Measurements from ENCODE around the gene NDRG4. TPM values are rescaled to one million over a fixed set of nuclear protein-coding genes. Genes with fewer than 3 reads are reported as not detected.

The NDRG4 gene
- total RNA-seq, 1 experiment from 2014 or later, result 6.7 TPM

- H3K4me3 ChIP-seq, result no peak overlapping the region
- no peaks in the 10 kb centered on the region for H3K9me3 ChIP-seq
- H3K27me3 ChIP-seq, result no peaks in the 10 kb centered on the region
- DNase-seq, result no peak
- peaks cover 12% of the 10 kb centered on the region for H3K36me3 ChIP-seq
These were observed 11.1 kb downstream of the NDRG4 start for GRCh38 chr16:58510776-58511628.

DNA sequence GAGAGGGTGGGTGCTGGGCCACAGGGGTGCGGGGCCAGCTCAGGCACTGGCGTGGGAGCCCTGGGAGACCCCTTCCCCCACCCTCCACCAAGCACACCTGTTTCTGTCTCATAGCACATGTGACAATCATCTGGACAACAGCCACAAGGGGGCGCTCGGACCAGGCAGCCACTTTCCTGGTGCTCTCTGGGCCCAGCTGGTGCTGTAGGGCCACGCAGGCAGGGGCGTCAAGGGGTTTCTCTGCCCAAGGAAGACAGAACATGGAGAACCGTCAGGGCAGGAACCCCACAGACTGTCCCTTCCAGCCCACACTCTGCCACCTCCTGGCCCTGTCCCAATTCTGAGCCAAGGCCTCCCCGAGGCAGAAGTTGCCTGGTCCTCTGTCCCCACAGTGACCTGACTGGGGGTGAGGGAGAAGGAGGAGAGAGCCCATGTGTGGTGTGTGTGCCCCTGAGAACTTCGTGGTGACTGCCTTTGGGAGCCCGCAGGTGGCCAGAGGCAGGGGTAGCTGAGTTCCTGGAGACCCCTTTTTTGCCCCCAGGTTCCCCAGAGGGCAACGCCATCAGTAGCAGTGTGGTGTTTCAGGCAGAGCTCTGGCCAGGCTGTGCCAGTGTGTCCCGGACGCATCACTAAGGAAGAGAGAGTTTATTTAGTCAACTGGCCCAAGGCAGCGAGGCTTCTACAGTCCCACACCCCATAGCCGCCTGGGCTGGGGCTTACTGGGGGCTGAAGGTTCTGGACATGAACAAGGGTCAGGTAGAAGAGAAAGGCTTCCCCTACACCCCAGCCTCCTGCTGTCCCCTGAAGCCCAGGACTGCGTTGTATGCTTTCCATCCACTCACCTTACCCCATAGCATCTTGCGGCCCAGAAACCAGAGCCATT, 12.2 kb downstream of the NDRG4 start:
- peak; percentile 81 for DNase-seq
- H3K4me3 ChIP-seq, result no peak overlapping the region
- H3K36me3 ChIP-seq, result peaks cover 23% of the 10 kb centered on the region
- H3K27me3 ChIP-seq, result no peaks in the 10 kb centered on the region
- no peaks in the 10 kb centered on the region for H3K9me3 ChIP-seq

DNA sequence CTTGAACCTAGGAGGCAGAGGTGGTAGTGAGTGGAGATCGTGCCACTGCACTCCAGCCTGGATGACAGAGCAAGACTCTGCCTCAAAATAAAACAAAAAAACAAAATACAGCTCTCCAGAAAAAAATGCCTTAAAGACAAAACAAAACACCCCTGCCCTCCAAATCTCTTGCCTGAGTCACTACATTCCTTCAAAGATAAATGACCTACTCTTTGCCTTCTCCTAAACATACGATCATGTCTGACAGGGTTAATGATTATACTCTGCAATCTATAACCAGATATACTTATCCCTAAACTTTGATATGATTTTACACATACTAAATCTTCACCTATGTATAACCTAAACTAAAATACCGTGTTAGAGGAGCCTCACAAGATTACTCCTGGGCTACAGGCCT, 13.9 kb downstream of the NDRG4 start:
- Histone ChIP-seq H3K4me3 (peak overlapping the region; percentile 96), H3K9me3 (no peaks in the 10 kb centered on the region), H3K36me3 (peaks cover 40% of the 10 kb centered on the region), H3K27me3 (no peaks in the 10 kb centered on the region)
- DNase-seq, result no peak

DNA sequence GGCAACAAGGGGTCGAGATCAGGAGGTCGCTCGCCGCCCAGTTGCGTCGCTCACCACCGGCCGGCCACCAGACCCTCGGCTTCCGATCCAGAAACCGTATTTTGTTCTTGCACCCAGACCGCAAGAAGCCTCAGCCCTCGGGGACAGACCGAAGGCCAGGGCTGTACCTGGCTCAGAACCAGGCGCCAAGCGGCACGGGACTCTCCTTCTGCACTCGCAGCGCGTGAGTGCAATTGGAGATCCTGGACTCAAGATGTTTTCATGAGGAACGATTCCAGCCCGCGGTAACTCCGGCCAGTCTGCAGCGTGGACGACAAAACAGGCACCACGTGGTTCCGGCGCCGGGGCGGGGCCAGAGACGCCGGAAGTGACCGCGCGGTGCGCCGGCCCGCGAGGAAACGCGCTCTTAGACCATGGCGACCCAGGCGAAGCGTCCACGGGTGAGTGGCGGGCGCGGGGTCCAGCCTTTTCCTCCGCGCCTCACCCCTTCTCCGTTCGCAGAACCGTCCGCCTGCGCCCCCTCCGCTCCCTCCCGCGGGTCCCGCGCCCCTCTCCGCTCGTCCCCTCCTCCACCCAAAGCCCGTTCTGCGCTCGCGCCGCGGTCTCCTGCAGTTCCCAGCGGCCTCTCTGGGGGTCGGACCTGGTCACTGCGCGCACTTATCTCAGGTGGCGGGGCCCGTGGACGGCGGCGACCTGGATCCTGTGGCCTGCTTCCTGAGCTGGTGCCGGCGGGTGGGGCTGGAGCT, 15.4 kb downstream of the NDRG4 start, which contains the start of gene SETD6:
Gene SETD6 (plus strand): TSS at position 393 of the 746 bp plus-strand sequence. CDS start 21 bp downstream, at position 414.
- peaks cover 55% of the 10 kb centered on the region for H3K36me3 ChIP-seq
- H3K27me3 ChIP-seq, result no peaks in the 10 kb centered on the region
- peak; percentile 97 for DNase-seq
- no peaks in the 10 kb centered on the region for H3K9me3 ChIP-seq
- peak within 1 kb of the TSS; percentile 96 for H3K4me3 ChIP-seq

DNA sequence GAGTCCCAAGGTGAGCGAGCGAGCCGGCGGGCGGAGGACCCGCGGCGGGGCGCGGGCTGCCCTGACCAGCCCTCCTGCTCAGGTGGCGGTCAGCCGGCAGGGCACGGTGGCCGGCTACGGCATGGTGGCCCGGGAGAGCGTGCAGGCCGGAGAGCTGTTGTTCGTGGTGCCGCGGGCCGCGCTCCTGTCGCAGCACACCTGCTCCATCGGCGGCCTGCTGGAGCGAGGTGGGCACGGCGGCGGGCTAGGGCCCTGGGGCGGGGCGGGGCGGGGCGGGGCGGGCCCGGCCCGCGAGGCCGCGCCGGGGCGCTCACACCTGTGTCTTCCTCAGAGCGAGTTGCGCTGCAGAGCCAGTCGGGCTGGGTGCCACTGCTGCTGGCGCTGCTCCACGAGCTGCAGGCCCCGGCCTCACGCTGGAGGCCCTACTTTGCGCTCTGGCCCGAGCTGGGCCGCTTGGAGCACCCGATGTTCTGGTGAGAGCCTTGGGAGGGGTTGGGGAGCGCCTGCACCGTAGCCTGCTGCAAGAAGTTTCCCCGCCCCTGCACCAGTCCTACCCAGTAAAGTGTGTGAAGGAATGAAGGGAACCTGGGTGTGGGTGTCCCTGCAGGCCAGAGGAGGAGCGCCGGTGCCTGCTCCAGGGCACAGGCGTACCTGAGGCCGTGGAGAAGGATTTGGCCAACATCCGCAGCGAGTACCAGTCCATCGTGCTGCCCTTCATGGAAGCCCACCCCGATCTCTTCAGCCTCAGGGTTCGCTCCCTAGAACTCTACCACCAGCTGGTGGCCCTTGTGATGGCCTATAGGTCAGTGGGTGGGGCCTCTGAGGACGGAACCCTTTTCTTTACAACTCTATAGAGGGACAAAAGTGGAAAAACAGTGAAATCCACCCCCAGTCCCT, 16.2 kb downstream of the NDRG4 start:
- Histone ChIP-seq H3K36me3 (peaks cover 63% of the 10 kb centered on the region), H3K4me3 (peak overlapping the region; percentile 96), H3K27me3 (no peaks in the 10 kb centered on the region), H3K9me3 (no peaks in the 10 kb centered on the region)
- peak; percentile 66 for DNase-seq

- Histone ChIP-seq H3K9me3 (no peaks in the 10 kb centered on the region), H3K4me3 (peak overlapping the region; percentile 96), H3K27me3 (no peaks in the 10 kb centered on the region), H3K36me3 (peaks cover 69% of the 10 kb centered on the region)
- DNase-seq, result no peak
These were observed 16.8 kb downstream of the NDRG4 start for GRCh38 chr16:58516768-58517107.

DNA sequence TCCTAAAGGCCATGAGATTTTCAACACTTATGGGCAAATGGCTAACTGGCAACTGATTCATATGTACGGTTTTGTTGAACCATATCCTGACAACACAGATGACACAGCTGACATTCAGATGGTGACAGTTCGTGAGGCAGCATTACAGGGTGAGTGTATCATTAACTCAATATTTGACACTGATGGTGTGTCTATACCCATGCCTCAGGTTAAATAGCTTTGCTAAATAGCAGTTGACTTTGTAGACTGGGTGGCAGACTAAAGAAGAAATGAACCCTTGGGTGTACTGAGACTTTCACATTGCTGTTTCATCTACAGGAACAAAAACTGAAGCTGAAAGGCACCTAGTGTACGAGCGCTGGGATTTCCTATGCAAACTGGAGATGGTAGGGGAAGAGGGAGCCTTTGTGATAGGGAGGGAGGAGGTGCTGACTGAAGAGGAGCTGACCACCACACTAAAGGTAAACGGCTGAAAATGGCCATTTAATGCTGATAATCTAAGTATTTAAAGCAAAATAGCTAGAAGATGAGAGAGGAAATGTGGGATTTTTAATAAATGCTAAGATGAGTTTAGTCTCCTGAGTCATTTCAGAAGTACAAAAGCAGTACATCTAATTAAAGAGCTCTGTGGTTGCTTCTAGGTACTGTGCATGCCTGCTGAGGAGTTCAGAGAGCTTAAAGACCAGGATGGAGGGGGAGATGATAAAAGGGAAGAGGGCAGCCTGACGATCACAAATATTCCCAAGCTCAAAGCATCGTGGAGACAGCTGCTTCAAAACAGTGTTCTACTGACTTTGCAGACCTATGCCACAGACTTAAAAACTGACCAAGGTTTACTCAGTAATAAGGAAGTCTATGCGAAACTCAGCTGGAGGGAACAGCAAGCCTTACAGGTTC, 18.4 kb downstream of the NDRG4 start:
- no peak overlapping the region for H3K4me3 ChIP-seq
- DNase-seq, result no peak
- peaks cover 81% of the 10 kb centered on the region for H3K36me3 ChIP-seq
- H3K27me3 ChIP-seq, result no peaks in the 10 kb centered on the region
- H3K9me3 ChIP-seq, result no peaks in the 10 kb centered on the region

DNA sequence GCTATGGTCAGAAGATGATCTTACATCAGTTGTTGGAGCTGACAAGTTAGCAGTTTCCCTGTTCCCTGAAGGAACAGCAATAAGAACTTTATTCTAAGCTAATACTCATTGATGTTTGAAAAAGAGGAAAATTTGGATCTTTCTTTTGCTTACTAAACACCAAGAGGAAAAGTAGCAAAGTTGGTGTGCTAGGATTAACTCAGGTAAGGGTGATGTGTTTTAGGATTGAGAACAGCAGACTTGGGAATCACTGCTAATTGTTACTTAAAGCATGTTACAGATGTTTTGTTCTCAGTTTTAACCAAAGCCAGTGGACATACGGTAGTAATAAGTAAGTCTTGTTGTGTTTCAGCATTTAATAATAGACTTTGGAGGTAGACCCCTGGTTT, 19.0 kb downstream of the NDRG4 start:
- Histone ChIP-seq H3K9me3 (no peaks in the 10 kb centered on the region), H3K36me3 (peaks cover 88% of the 10 kb centered on the region), H3K27me3 (no peaks in the 10 kb centered on the region), H3K4me3 (no peak overlapping the region)
- DNase-seq, result no peak

DNA sequence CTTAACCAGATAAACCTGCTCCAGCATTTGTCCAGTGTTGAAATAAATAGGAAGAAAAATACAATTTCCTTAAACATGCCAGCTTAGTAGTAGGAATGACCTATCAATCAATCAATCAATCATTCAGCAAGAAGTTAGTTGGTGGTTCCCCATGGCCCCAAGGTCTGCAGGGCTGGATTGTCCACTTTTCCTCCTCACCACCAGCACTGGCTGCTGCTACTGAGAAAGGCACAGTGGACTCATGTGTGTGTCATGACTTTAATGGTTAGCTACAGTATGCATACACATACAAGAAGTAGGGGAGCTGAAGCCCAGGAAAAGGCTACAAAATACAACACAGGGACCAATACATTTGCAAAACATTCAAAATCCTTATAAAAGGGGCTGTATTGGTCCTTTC, 19.8 kb downstream of the NDRG4 start:
- H3K27me3 ChIP-seq, result no peaks in the 10 kb centered on the region
- DNase-seq, result no peak
- no peaks in the 10 kb centered on the region for H3K9me3 ChIP-seq
- no peak overlapping the region for H3K4me3 ChIP-seq
- H3K36me3 ChIP-seq, result peaks cover 95% of the 10 kb centered on the region

DNA sequence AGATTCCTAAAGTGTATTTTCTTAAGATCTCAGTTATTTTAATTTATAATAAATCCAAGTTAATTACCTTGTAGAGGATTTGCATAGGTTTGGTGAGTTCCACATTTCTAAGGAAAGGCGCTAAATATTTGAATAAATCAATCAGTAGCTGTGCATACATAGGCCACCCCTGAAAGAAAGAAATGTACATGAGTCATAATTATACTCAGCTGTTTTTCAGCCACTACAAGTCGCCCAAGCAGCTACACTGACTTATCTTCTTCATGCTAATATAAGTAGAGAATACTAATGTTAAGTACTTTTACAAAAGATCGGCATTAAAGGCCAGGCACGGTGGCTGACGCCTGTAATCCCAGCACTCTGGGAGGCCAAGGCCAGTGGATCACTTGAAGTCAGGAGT, 30.2 kb downstream of the NDRG4 start:
- DNase-seq, result no peak
- Histone ChIP-seq H3K9me3 (no peaks in the 10 kb centered on the region), H3K36me3 (peaks cover 99% of the 10 kb centered on the region)

GRCh38 chr16:58532414-58532813, 32.5 kb downstream of the NDRG4 start:
- Histone ChIP-seq H3K4me3 (no peak overlapping the region), H3K36me3 (peaks cover 97% of the 10 kb centered on the region), H3K9me3 (no peaks in the 10 kb centered on the region), H3K27me3 (no peaks in the 10 kb centered on the region)
- DNase-seq, result no peak

More for the DNA sequence above, 30.2 kb downstream of the NDRG4 start:
- Histone ChIP-seq H3K27me3 (no peaks in the 10 kb centered on the region), H3K4me3 (no peak overlapping the region)

DNA sequence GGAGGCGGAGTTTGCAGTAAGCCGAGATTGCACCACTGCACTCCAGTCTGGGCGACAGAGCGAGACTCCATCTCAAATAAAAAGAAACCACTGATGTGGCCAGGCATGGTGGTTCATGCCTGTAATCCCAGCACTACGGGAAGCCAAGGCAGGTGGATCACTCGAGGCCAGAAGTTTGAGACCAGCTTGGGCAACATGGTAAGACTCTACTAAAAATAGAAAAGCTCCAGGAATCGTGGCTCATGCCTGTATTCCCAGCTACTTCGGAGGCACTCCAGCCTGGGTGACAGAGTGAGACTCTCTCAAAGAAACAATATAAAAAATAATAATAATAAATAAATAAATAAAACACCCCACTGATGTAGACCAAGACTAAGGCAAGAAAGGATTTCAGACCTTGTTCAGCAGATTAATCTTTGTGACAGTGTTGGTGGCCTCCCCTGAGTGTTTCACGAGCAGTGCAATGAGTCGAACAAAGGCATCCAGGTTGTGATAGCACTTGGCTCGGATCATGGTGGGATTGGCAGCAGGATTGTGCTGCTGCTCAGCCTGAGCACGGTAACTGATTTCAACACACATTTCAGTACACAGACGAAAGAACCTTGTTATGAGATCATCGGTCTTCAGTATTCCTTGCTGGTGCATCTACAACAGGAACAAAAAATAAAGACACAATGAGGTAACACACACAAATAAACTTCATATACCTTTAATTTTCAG, 34.0 kb downstream of the NDRG4 start:
- Histone ChIP-seq H3K4me3 (no peak overlapping the region), H3K36me3 (peaks cover 97% of the 10 kb centered on the region), H3K9me3 (no peaks in the 10 kb centered on the region), H3K27me3 (no peaks in the 10 kb centered on the region)
- DNase-seq, result peak; percentile 32

DNA sequence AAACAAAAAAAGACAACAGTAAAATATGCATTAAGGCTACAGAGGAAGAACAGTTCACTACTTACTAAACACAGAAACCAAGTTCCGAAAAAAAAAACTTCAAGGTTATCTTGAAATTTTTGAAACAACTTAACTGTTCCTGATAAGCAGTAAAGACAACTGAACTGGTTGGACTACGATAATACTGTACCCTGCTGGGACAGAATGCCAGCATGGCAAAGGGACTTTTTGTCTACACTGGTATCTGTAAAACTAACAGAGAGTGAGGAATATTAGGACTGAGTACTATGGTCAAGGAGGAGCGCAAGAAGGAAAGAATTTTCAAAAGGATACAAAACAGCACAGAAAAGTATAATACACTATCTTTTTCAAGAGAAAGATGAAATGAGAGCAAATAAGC, 35.2 kb downstream of the NDRG4 start:
- no peaks in the 10 kb centered on the region for H3K9me3 ChIP-seq
- peaks cover 98% of the 10 kb centered on the region for H3K36me3 ChIP-seq
- DNase-seq, result no peak
- no peaks in the 10 kb centered on the region for H3K27me3 ChIP-seq
- no peak overlapping the region for H3K4me3 ChIP-seq

GRCh38 chr16:58536278-58536677, 36.3 kb downstream of the NDRG4 start:
- Histone ChIP-seq H3K9me3 (no peaks in the 10 kb centered on the region), H3K36me3 (peaks cover 98% of the 10 kb centered on the region), H3K27me3 (no peaks in the 10 kb centered on the region), H3K4me3 (no peak overlapping the region)
- no peak for DNase-seq
